Measurements from ENCODE around the gene PPM1M.
A peak's percentile ranks its signal among the peaks of the same experiment; 100 is the strongest.

Gene PPM1M

DNA sequence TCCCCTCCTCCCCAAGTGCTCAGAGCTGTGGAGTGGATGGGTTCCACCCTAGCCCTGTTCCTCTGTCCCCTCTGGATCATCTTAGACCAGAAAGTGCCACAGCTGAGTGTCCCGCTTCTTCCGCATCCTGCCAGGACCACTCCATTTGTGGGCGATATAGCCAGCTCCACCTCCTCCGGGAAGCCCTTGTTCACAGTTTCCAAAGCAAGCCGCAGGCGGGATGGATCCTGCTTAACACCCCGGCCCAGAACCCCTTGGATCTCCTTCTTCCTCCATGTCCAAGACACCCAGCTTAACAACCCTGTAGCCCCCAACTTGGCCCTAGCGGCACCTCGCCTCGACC lies 48.1 kb upstream of the PPM1M start:
- Histone ChIP-seq H3K79me2 (ENCODE audit: insufficient read depth, low read length) (no peaks in the 10 kb centered on the region), H3K4me1 (ENCODE audit: insufficient read depth, low read length, severe bottlenecking) (peaks cover 19% of the 10 kb centered on the region), H3F3A (ENCODE audit: insufficient read depth, low read length) (no peaks in the 10 kb centered on the region), H4K20me1 (ENCODE audit: insufficient read depth, low read length) (no peaks in the 10 kb centered on the region), H2AFZ (ENCODE audit: low read length) (peak overlapping the region; percentile 92; the same call in 1 of the 2 replicates), H3K4me2 (ENCODE audit: low read length) (peak overlapping the region; percentile 84), H3K27me3 (ENCODE audit: insufficient read depth, low read length) (no peaks in the 10 kb centered on the region), H3K9me2 (ENCODE audit: low read depth, low read length) (no peaks in the 10 kb centered on the region), H3K27ac (ENCODE audit: low read depth, low read length, poor library complexity, severe bottlenecking) (no peak overlapping the region), H3K4me3 (ENCODE audit: low read depth, low read length, poor library complexity, severe bottlenecking) (peak overlapping the region; percentile 84), H3K9ac (ENCODE audit: low read length) (peak overlapping the region; percentile 86), H3K36me3 (ENCODE audit: insufficient read depth, low read length) (peaks cover 25% of the 10 kb centered on the region), H3K9me3 (ENCODE audit: low read length) (no peaks in the 10 kb centered on the region)
- TF ChIP-seq EZH2 (IDR thresholded peaks at IDR 0.05; ENCODE audit: borderline replicate concordance, low read length) (no peak), CTCF (IDR thresholded peaks at IDR 0.05; ENCODE audit: low read length) (no peak)

DNA sequence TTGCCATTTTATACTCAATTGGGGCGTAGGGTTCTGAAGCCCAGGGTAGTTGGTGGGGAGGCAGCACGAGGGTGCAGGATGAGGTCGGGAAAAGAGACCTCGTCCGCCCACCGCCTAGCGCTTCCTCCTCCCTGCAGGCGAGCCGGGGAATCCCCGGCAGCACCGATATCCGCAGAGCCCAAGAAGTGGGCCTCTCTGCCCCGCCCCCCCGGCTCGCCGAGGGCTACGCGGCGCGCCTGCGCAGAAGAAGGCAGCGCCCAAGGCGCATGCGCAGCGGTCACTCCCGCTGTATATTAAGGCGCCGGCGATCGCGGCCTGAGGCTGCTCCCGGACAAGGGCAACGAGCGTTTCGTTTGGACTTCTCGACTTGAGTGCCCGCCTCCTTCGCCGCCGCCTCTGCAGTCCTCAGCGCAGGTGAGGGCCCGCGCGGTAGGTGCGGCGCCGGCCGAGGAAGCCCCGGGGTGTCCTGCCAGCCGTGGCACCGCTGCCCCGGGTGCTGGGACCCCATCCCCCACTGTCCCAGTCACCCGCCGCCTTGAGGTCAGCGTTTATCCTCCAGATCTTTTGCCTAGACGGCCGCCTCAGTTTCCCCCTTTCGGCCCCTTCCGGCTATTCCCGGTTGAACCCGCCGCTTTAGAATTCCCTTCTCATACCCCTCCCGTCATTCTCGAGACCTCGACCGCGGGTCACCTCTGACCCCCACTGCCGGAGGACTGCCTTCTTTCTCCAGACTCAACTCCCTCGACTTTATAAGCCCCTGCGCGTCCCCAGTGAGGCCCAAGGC lies 47.5 kb upstream of the PPM1M start, which contains the start of gene ALAS1:
Gene ALAS1, plus strand, starts transcription at position 319 of the 784 bp plus-strand sequence. CDS start 1,082 bp downstream, outside the sequence.
- H3F3A ChIP-seq (ENCODE audit: insufficient read depth, low read length), result no peaks in the 10 kb centered on the region
- H3K36me3 ChIP-seq (ENCODE audit: insufficient read depth, low read length), result peaks cover 31% of the 10 kb centered on the region
- no peaks in the 10 kb centered on the region for H3K27me3 ChIP-seq (ENCODE audit: insufficient read depth, low read length)
- peaks cover 19% of the 10 kb centered on the region for H3K4me1 ChIP-seq (ENCODE audit: insufficient read depth, low read length, severe bottlenecking)
- peak within 1 kb of the TSS; percentile 92; the same call in 1 of the 2 replicates for H2AFZ ChIP-seq (ENCODE audit: low read length)
- no peaks in the 10 kb centered on the region for H3K9me3 ChIP-seq (ENCODE audit: low read length)
- TF ChIP-seq CTCF (IDR thresholded peaks at IDR 0.05; ENCODE audit: low read length) (no peak), EZH2 (IDR thresholded peaks at IDR 0.05; ENCODE audit: borderline replicate concordance, low read length) (no peak)
- H3K27ac ChIP-seq (ENCODE audit: low read depth, low read length, poor library complexity, severe bottlenecking), result no peak within 1 kb of the TSS
- H3K79me2 ChIP-seq (ENCODE audit: insufficient read depth, low read length), result no peaks in the 10 kb centered on the region
- H4K20me1 ChIP-seq (ENCODE audit: insufficient read depth, low read length), result no peaks in the 10 kb centered on the region
- H3K9ac ChIP-seq (ENCODE audit: low read length), result peak within 1 kb of the TSS; percentile 86
- peak within 1 kb of the TSS; percentile 84 for H3K4me2 ChIP-seq (ENCODE audit: low read length)
- H3K4me3 ChIP-seq (ENCODE audit: low read depth, low read length, poor library complexity, severe bottlenecking), result peak within 1 kb of the TSS; percentile 84
- H3K9me2 ChIP-seq (ENCODE audit: low read depth, low read length), result no peaks in the 10 kb centered on the region

DNA sequence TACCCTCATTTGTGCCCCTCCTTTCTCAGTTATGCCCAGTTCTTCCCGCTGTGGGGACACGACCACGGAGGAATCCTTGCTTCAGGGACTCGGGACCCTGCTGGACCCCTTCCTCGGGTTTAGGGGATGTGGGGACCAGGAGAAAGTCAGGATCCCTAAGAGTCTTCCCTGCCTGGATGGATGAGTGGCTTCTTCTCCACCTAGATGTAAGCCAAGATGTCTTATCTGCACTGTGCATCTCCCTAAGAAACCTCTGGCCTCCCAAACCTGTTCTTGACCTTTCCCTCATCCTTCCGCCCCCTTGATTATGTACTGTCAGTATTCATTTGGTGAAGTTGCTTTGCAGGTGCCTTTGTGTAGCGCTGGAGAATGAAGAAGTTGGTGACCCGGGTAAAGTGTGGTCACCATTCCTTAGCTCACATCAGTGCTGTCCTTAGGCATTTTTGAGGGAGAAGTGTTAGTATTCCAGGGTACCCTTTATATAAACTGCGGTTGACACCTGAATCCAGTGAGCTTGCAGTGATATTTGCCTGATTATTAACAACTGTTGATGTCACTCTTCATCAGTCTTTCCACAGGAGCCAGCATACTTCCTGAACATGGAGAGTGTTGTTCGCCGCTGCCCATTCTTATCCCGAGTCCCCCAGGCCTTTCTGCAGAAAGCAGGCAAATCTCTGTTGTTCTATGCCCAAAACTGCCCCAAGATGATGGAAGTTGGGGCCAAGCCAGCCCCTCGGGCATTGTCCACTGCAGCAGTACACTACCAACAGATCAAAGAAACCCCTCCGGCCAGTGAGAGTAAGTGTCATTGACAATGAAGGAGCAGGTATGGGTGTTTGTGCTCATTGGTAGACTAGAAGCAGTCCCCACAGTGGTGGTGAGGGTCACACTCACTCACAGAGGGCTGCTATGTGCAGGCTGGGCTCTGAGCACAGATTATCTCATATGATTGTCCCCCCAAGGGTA lies 46.6 kb upstream of the PPM1M start:
- H3K27ac ChIP-seq (ENCODE audit: low read depth, low read length, poor library complexity, severe bottlenecking), result no peak overlapping the region
- peaks cover 22% of the 10 kb centered on the region for H3K4me1 ChIP-seq (ENCODE audit: insufficient read depth, low read length, severe bottlenecking)
- H3K4me2 ChIP-seq (ENCODE audit: low read length), result peak overlapping the region; percentile 84
- peak overlapping the region; percentile 84 for H3K4me3 ChIP-seq (ENCODE audit: low read depth, low read length, poor library complexity, severe bottlenecking)
- no peaks in the 10 kb centered on the region for H3K27me3 ChIP-seq (ENCODE audit: insufficient read depth, low read length)
- H3K9me3 ChIP-seq (ENCODE audit: low read length), result no peaks in the 10 kb centered on the region
- H3K79me2 ChIP-seq (ENCODE audit: insufficient read depth, low read length), result no peaks in the 10 kb centered on the region
- no peaks in the 10 kb centered on the region for H3F3A ChIP-seq (ENCODE audit: insufficient read depth, low read length)
- H3K9me2 ChIP-seq (ENCODE audit: low read depth, low read length), result no peaks in the 10 kb centered on the region
- H3K9ac ChIP-seq (ENCODE audit: low read length), result peak overlapping the region; percentile 86
- H3K36me3 ChIP-seq (ENCODE audit: insufficient read depth, low read length), result peaks cover 40% of the 10 kb centered on the region
- no peak for TF ChIP-seq EZH2 (IDR thresholded peaks at IDR 0.05; ENCODE audit: borderline replicate concordance, low read length)
- no peak for TF ChIP-seq CTCF (IDR thresholded peaks at IDR 0.05; ENCODE audit: low read length)
- H2AFZ ChIP-seq (ENCODE audit: low read length), result no peak overlapping the region
- H4K20me1 ChIP-seq (ENCODE audit: insufficient read depth, low read length), result no peaks in the 10 kb centered on the region

Measured in OCI-LY1 (cell line).